T-helper 9 cell (primary cell): ENCODE results near the gene CCND2.
A peak's percentile ranks its signal among the peaks of the same experiment; 100 is the strongest.

Source experiments
- DNase-seq: peaks from one replicate; pipeline ENCODE4 v3.0.0-alpha.2; 2020

CCND2 gene

GRCh38 chr12:4257442-4257841, 16.1 kb upstream of the CCND2 start:
- DNase-seq = no peak

GRCh38 chr12:4259099-4259498, 14.5 kb upstream of the CCND2 start:
- DNase-seq = no peak

- no peak for DNase-seq
Observed at GRCh38 chr12:4261655-4262054, 11.9 kb upstream of the CCND2 start.

GRCh38 chr12:4265280-4265679, 8.3 kb upstream of the CCND2 start:
- no peak for DNase-seq

GRCh38 chr12:4266990-4267389, 6.6 kb upstream of the CCND2 start:
- DNase-seq = no peak

GRCh38 chr12:4267704-4268328, 5.7 kb upstream of the CCND2 start:
- DNase-seq = no peak

- DNase-seq = peak; percentile 16
Observed at GRCh38 chr12:4268329-4269181, 5.0 kb upstream of the CCND2 start.

- peak; percentile 89 for DNase-seq
Observed at GRCh38 chr12:4269279-4269991, 4.1 kb upstream of the CCND2 start.

- no peak for DNase-seq
Observed at GRCh38 chr12:4270016-4270830, 3.3 kb upstream of the CCND2 start.

- no peak for DNase-seq
Observed at GRCh38 chr12:4270831-4271716, 2.5 kb upstream of the CCND2 start.

GRCh38 chr12:4271717-4272423, 1.7 kb upstream of the CCND2 start:
- peak; percentile 72 for DNase-seq

- DNase-seq = peak; percentile 62
Observed at GRCh38 chr12:4272424-4273272, 914 bp upstream of the CCND2 start.

GRCh38 chr12:4273273-4273651, 300 bp upstream of the CCND2 start:
- no peak for DNase-seq

- DNase-seq = no peak
Observed at GRCh38 chr12:4274396-4275015, 944 bp downstream of the CCND2 start.

GRCh38 chr12:4275016-4275869, 1.7 kb downstream of the CCND2 start:
- no peak for DNase-seq

- DNase-seq = no peak
Observed at GRCh38 chr12:4275870-4276301, 2.3 kb downstream of the CCND2 start.

- DNase-seq = peak; percentile 80
Observed at GRCh38 chr12:4276524-4277204, 3.1 kb downstream of the CCND2 start.

GRCh38 chr12:4277205-4277543, 3.6 kb downstream of the CCND2 start:
- no peak for DNase-seq
